Ovary (tissue), 1 donor: ENCODE measurements around the gene FLNB.

ENCODE experiments used
- EP300 ChIP-seq: sonication (generic); formaldehyde crosslinking; IDR thresholded peaks from one replicate; pipeline ENCODE4 v1.6.1; 2017; ENCODE audit warnings: antibody characterized with exemption
- POLR2A ChIP-seq: fragments of 450-650 bp; IDR thresholded peaks from one replicate; pipeline ENCODE4 v1.6.1; 2017; ENCODE audit warnings: antibody characterized with exemption, mild to moderate bottlenecking, moderate library complexity

GRCh38 chr3:57980416-57980815 is 27.8 kb upstream of the FLNB start:
- no peak for TF ChIP-seq POLR2A
- TF ChIP-seq EP300 = no peak
